HG02852 (cell line): ENCODE results near the gene HSPB1.
"Not testable (repeated sequence)": the region's sequence is repeated elsewhere in the genome, so short reads cannot be mapped to it uniquely, and the experiment has no call there.

Experiments
- ATAC-seq: cut with Tn5 transposase; IDR thresholded peaks from one replicate; pipeline ENCODE4 v1.9.1; 2021; ENCODE audit warnings: mild to moderate bottlenecking, moderate library complexity; ENCODE audit not compliant: unreplicated experiment

The HSPB1 gene

GRCh38 chr7:76281006-76281705, 21.3 kb upstream of the HSPB1 start:
- no peak for ATAC-seq

- ATAC-seq: no peak
Measured at GRCh38 chr7:76281706-76282343, 20.6 kb upstream of the HSPB1 start.

- no peak for ATAC-seq
Measured at GRCh38 chr7:76282344-76283253, 19.9 kb upstream of the HSPB1 start.

- ATAC-seq: no peak
Measured at GRCh38 chr7:76283254-76284159, 19.0 kb upstream of the HSPB1 start.

GRCh38 chr7:76285604-76286374, 16.7 kb upstream of the HSPB1 start:
- ATAC-seq: no peak

GRCh38 chr7:76286842-76287403, 15.6 kb upstream of the HSPB1 start:
- ATAC-seq: no peak

- ATAC-seq: not testable (repeated sequence)
Measured at GRCh38 chr7:76290847-76291350, 11.6 kb upstream of the HSPB1 start.

GRCh38 chr7:76291351-76292212, 10.9 kb upstream of the HSPB1 start:
- ATAC-seq: peak; percentile 74

GRCh38 chr7:76292213-76292573, 10.3 kb upstream of the HSPB1 start:
- ATAC-seq: no peak

- ATAC-seq: not testable (repeated sequence)
Measured at GRCh38 chr7:76292911-76293310, 9.6 kb upstream of the HSPB1 start.

GRCh38 chr7:76293407-76293901, 9.0 kb upstream of the HSPB1 start:
- ATAC-seq: no peak

GRCh38 chr7:76294344-76295024, 8.0 kb upstream of the HSPB1 start:
- ATAC-seq: no peak

- no peak for ATAC-seq
Measured at GRCh38 chr7:76296743-76297740, 5.4 kb upstream of the HSPB1 start.

- ATAC-seq: no peak
Measured at GRCh38 chr7:76300166-76300731, 2.2 kb upstream of the HSPB1 start.

GRCh38 chr7:76301000-76301399, 1.5 kb upstream of the HSPB1 start:
- ATAC-seq: no peak
